Vagina (tissue), 2 donors: ENCODE results near the gene FADS3. TPM values are rescaled to one million over a fixed set of nuclear protein-coding genes. Genes with fewer than 3 reads are reported as not detected.
A peak's percentile ranks its signal among the peaks of the same experiment; 100 is the strongest.

Source experiments
- DNase-seq, 2 donors: peaks; one replicate each; pipeline ENCODE4 v3.0.0-alpha.2; 2017; ENCODE audit errors: extremely low spot score in 2 of 2
- H3K27ac ChIP-seq: fragments of 200-600 bp; sonication (generic); one replicate; pipeline ENCODE4 v1.5.1; 2019
- H3K27me3 ChIP-seq: fragments of 200-600 bp; sonication (generic); one replicate; pipeline ENCODE4 v1.5.1; 2019
- H3K36me3 ChIP-seq, 2 donors: fragments of 200-600 bp; sonication (generic); one replicate each; pipeline ENCODE4 v1.5.1; 2017 to 2019
- H3K4me1 ChIP-seq: fragments of 200-600 bp; sonication (generic); one replicate; pipeline ENCODE4 v1.5.1; 2019
- H3K4me3 ChIP-seq, 2 donors: fragments of 200-600 bp; sonication (generic); 1 replicate in 1 of 2; 2 replicates in 1 of 2; pipeline ENCODE4 v1.5.1; 2016 to 2019
- H3K9me3 ChIP-seq: fragments of 200-600 bp; sonication (generic); one replicate; pipeline ENCODE4 v1.5.1; 2019
- CTCF ChIP-seq, 3 experiments: fragments of 450-650 bp in 2 of 3; fragments of 200-600 bp in 1 of 3; sonication (generic) in 1 of 3; IDR thresholded peaks; one replicate each; pipeline ENCODE4 v1.5.1; 2017 to 2019; ENCODE audit warnings: antibody characterized with exemption in 3 of 3, mild to moderate bottlenecking in 2 of 3, moderate library complexity in 2 of 3
- POLR2A ChIP-seq, 2 donors: fragments of 450-650 bp; IDR thresholded peaks; one replicate each; pipeline ENCODE4 v1.6.1; 2017; ENCODE audit warnings: antibody characterized with exemption in 2 of 2, mild to moderate bottlenecking in 2 of 2, moderate library complexity in 2 of 2
- POLR2AphosphoS5 ChIP-seq, 2 donors: sonication (generic); formaldehyde crosslinking; IDR thresholded peaks; one replicate each; pipeline ENCODE4 v1.9.0; 2017; ENCODE audit warnings: antibody characterized with exemption in 2 of 2, mild to moderate bottlenecking in 2 of 2, low read depth in 1 of 2; ENCODE audit not compliant: insufficient read depth in 1 of 2
- intact Hi-C: fragments of 100-400 bp; cut with DNase I; formaldehyde crosslinking; loops from one replicate; pipeline ENCODE4 v1.15.1; 2023
- total RNA-seq: library from RNA; depleted of rRNA; stranded (reverse); fragments of >200 nt; gene quantifications from one replicate; pipeline ENCODE4 v1.2.3, GENCODE V29; 2016

FADS3 gene
- total RNA-seq, 1 donor from 2014 or later: 41.5 TPM

GRCh38 chr11:61911128-61911700 is 19.9 kb upstream of the FADS3 start:
- TF ChIP-seq POLR2A (IDR thresholded peaks at IDR 0.05) (no peak), POLR2AphosphoS5 (IDR thresholded peaks at IDR 0.05; ENCODE audit: insufficient read depth in 1 of 2, low read depth in 1 of 2) (no peak), CTCF (IDR thresholded peaks at IDR 0.05) (no peak)
- Histone ChIP-seq H3K4me1 (peaks cover 74% of the 10 kb centered on the region), H3K36me3 (peaks cover 0 to 3% of the 10 kb centered on the region in 2 donors), H3K27me3 (no peaks in the 10 kb centered on the region), H3K4me3 (no peak overlapping the region), H3K27ac (peak overlapping the region; percentile 71), H3K9me3 (no peaks in the 10 kb centered on the region)
- intact Hi-C loops: no loop called here
- DNase-seq: no peak

GRCh38 chr11:61910187-61911127 is 19.1 kb upstream of the FADS3 start:
- DNase-seq: no peak
- Histone ChIP-seq H3K9me3 (no peaks in the 10 kb centered on the region), H3K27me3 (no peaks in the 10 kb centered on the region), H3K27ac (peak overlapping the region; percentile 71), H3K36me3 (peaks cover 0 to 10% of the 10 kb centered on the region in 2 donors), H3K4me1 (peaks cover 71% of the 10 kb centered on the region), H3K4me3 (no peak overlapping the region)
- TF ChIP-seq CTCF (IDR thresholded peaks at IDR 0.05) (no peak), POLR2AphosphoS5 (IDR thresholded peaks at IDR 0.05; ENCODE audit: insufficient read depth in 1 of 2, low read depth in 1 of 2) (peak in 1 of 2 donors; percentile 17)
- intact Hi-C loops: no loop called here

GRCh38 chr11:61908730-61909316 is 17.5 kb upstream of the FADS3 start:
- Histone ChIP-seq H3K27me3 (no peaks in the 10 kb centered on the region), H3K9me3 (no peaks in the 10 kb centered on the region), H3K27ac (peak overlapping the region; percentile 71), H3K36me3 (peaks cover 0 to 22% of the 10 kb centered on the region in 2 donors), H3K4me1 (peaks cover 56% of the 10 kb centered on the region), H3K4me3 (no peak overlapping the region)
- TF ChIP-seq POLR2AphosphoS5 (IDR thresholded peaks at IDR 0.05; ENCODE audit: insufficient read depth in 1 of 2, low read depth in 1 of 2): no peak
- TF ChIP-seq POLR2A (IDR thresholded peaks at IDR 0.05): no peak
- no peak for TF ChIP-seq CTCF (IDR thresholded peaks at IDR 0.05)
- intact Hi-C loops: no loop called here
- DNase-seq: no peak

- Histone ChIP-seq H3K4me1 (peaks cover 52% of the 10 kb centered on the region), H3K27me3 (no peaks in the 10 kb centered on the region), H3K4me3 (no peak overlapping the region), H3K36me3 (peaks cover 0 to 26% of the 10 kb centered on the region in 2 donors), H3K9me3 (no peaks in the 10 kb centered on the region), H3K27ac (peak overlapping the region; percentile 71)
- TF ChIP-seq POLR2AphosphoS5 (IDR thresholded peaks at IDR 0.05; ENCODE audit: insufficient read depth in 1 of 2, low read depth in 1 of 2): no peak
- no peak for TF ChIP-seq CTCF (IDR thresholded peaks at IDR 0.05)
- no peak for TF ChIP-seq POLR2A (IDR thresholded peaks at IDR 0.05)
- intact Hi-C loops: no loop called here
- DNase-seq: no peak
Observed at GRCh38 chr11:61907871-61908729, 16.8 kb upstream of the FADS3 start.
